ENCODE measurements around the gene NEK8.
A peak's percentile ranks its signal among the peaks of the same experiment; 100 is the strongest.
"Not testable (repeated sequence)": the region's sequence is repeated elsewhere in the genome, so short reads cannot be mapped to it uniquely, and the experiment has no call there.

Gene NEK8

GRCh38 chr17:28720247-28720996 lies 8.2 kb upstream of the NEK8 start:
- Histone ChIP-seq H2AFZ (peak overlapping the region; percentile 89), H3K79me2 (peaks cover 8% of the 10 kb centered on the region), H3K4me2 (ENCODE audit: low read length) (peak overlapping the region; percentile 79), H3K4me3 (ENCODE audit: low read depth, low read length) (peak overlapping the region; percentile 85), H3K27me3 (ENCODE audit: control insufficient read depth, insufficient read depth, low read length) (no peaks in the 10 kb centered on the region), H3K9ac (peak overlapping the region; percentile 61), H3K27ac (peak overlapping the region; percentile 80), H3K36me3 (ENCODE audit: control insufficient read depth, insufficient read depth, low read length) (no peaks in the 10 kb centered on the region), H3K9me3 (ENCODE audit: control insufficient read depth, low read length) (no peaks in the 10 kb centered on the region), H3K4me1 (peaks cover 21% of the 10 kb centered on the region)
- TF ChIP-seq CTCF (IDR thresholded peaks at IDR 0.05), result no peak

DNA sequence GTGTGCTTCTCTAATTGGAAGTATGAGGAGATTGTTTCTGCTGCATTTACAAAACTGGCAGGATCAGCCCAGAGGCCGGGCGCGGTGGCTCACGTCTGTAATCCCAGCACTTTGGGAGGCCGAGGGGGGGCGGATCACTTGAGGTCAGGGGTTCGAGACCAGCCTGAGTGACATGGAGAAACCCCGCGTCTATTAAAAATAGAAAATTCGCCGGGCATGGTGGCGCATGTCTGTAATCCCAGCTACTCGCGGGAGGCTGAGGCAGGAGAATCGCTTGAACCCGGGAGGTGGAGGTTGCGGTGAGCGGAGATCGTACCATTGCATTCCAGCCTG lies 7.6 kb upstream of the NEK8 start:
- not testable (repeated sequence) for H2AFZ ChIP-seq; H3K27me3 ChIP-seq (ENCODE audit: control insufficient read depth, insufficient read depth, low read length); H3K9ac ChIP-seq; H3K79me2 ChIP-seq; H3K27ac ChIP-seq; H3K36me3 ChIP-seq (ENCODE audit: control insufficient read depth, insufficient read depth, low read length); H3K9me3 ChIP-seq (ENCODE audit: control insufficient read depth, low read length)
- Histone ChIP-seq H3K4me1 (peaks cover 25% of the 10 kb centered on the region), H3K4me2 (ENCODE audit: low read length) (peak overlapping the region; percentile 79), H3K4me3 (ENCODE audit: low read depth, low read length) (peak overlapping the region; percentile 85)

- H3K4me1 ChIP-seq, result peaks cover 29% of the 10 kb centered on the region
- TF ChIP-seq CTCF (IDR thresholded peaks at IDR 0.05), result no peak
Observed at GRCh38 chr17:28722417-28723158, 6.0 kb upstream of the NEK8 start.

DNA sequence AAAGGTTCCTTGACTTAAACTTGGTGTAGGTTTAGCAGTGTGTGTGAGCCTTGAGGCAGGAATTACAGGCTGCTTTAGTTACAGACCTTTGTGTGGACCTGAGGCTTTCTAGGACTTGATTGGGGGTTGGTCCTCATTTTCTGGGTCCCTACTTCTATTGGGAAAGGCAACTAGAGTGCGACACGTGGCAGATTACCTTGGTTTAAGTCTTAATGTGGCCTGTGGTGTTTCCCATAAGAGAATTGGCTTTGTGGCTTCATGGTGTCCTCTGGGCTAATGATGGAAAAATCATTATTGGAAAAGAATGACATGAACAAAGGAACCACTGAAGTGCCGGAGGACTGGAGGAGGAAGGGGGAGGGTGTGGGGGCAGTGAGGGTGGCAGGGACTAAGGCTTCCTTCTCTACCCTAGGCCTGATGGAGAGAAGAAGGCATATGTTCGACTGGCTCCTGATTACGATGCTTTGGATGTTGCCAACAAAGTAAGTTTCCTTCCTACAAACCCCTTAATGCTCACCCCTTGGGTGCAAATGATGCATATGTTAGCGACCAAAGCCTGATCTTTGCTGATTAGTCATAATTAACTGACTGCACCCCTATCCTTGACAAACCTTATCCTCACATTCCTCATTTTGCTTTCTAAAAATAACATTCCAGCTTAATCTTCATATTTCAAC lies 5.3 kb upstream of the NEK8 start:
- H3K36me3 ChIP-seq (ENCODE audit: control insufficient read depth, insufficient read depth, low read length), result no peaks in the 10 kb centered on the region
- H3K9ac ChIP-seq, result no peak overlapping the region
- H3K4me2 ChIP-seq (ENCODE audit: low read length), result no peak overlapping the region
- no peaks in the 10 kb centered on the region for H3K27me3 ChIP-seq (ENCODE audit: control insufficient read depth, insufficient read depth, low read length)
- no peak overlapping the region for H3K4me3 ChIP-seq (ENCODE audit: low read depth, low read length)
- H3K9me3 ChIP-seq (ENCODE audit: control insufficient read depth, low read length), result no peaks in the 10 kb centered on the region
- no peak for TF ChIP-seq CTCF (IDR thresholded peaks at IDR 0.05)
- H2AFZ ChIP-seq, result no peak overlapping the region
- H3K27ac ChIP-seq, result no peak overlapping the region
- H3K4me1 ChIP-seq, result peaks cover 36% of the 10 kb centered on the region
- H3K79me2 ChIP-seq, result peaks cover 8% of the 10 kb centered on the region

More at GRCh38 chr17:28722417-28723158, 6.0 kb upstream of the NEK8 start:
- no peak overlapping the region for H3K4me2 ChIP-seq (ENCODE audit: low read length)
- no peaks in the 10 kb centered on the region for H3K27me3 ChIP-seq (ENCODE audit: control insufficient read depth, insufficient read depth, low read length)
- H3K4me3 ChIP-seq (ENCODE audit: low read depth, low read length), result no peak overlapping the region
- H3K79me2 ChIP-seq, result peaks cover 8% of the 10 kb centered on the region
- H3K36me3 ChIP-seq (ENCODE audit: control insufficient read depth, insufficient read depth, low read length), result no peaks in the 10 kb centered on the region
- no peak overlapping the region for H2AFZ ChIP-seq
- no peak overlapping the region for H3K27ac ChIP-seq
- no peak overlapping the region for H3K9ac ChIP-seq
- no peaks in the 10 kb centered on the region for H3K9me3 ChIP-seq (ENCODE audit: control insufficient read depth, low read length)

GRCh38 chr17:28723836-28724499 lies 4.6 kb upstream of the NEK8 start:
- H3K27ac ChIP-seq; H3K36me3 ChIP-seq (ENCODE audit: control insufficient read depth, insufficient read depth, low read length); H2AFZ ChIP-seq; H3K27me3 ChIP-seq (ENCODE audit: control insufficient read depth, insufficient read depth, low read length); H3K4me2 ChIP-seq (ENCODE audit: low read length); H3K9ac ChIP-seq; H3K79me2 ChIP-seq; H3K4me3 ChIP-seq (ENCODE audit: low read depth, low read length); H3K9me3 ChIP-seq (ENCODE audit: control insufficient read depth, low read length): not testable (repeated sequence)
- H3K4me1 ChIP-seq, result peaks cover 32% of the 10 kb centered on the region

All from parathyroid adenoma (tissue), 2 donors.